Activated naive CD4-positive, alpha-beta T cell treated with anti-CD3 and anti-CD28 coated beads, Interleukin-2, amount 50 U/mL, for 16 hours (primary cell): Measurements from ENCODE around the gene CCDC102A.
"Not testable (repeated sequence)": the region's sequence is repeated elsewhere in the genome, so short reads cannot be mapped to it uniquely, and the experiment has no call there.

Experiments used
- DNase-seq: peaks from one replicate; pipeline ENCODE4 v3.0.0-alpha.2; 2020

CCDC102A gene

GRCh38 chr16:57536306-57537193 is at the start of gene CCDC102A:
Gene CCDC102A, minus strand, starts transcription at chr16:57536571. Its CDS starts 7,394 bp downstream, at chr16:57529177.
- DNase-seq = peak; percentile 49

GRCh38 chr16:57585051-57585687 is 48.8 kb upstream of the CCDC102A start:
- DNase-seq = no peak

- DNase-seq = no peak
Observed at GRCh38 chr16:57579361-57579665, 42.9 kb upstream of the CCDC102A start.

GRCh38 chr16:57578521-57579360 is 42.4 kb upstream of the CCDC102A start:
- DNase-seq = no peak

GRCh38 chr16:57577691-57578224 is 41.4 kb upstream of the CCDC102A start:
- DNase-seq = no peak

- DNase-seq = no peak
Observed at GRCh38 chr16:57577214-57577613, 40.8 kb upstream of the CCDC102A start.

- DNase-seq = peak; percentile 80
Observed at GRCh38 chr16:57576429-57576870, 40.1 kb upstream of the CCDC102A start.

- DNase-seq = no peak
Observed at GRCh38 chr16:57575468-57576277, 39.3 kb upstream of the CCDC102A start.

GRCh38 chr16:57574646-57575467 is 38.5 kb upstream of the CCDC102A start:
- no peak for DNase-seq

- no peak for DNase-seq
Observed at GRCh38 chr16:57574086-57574485, 37.7 kb upstream of the CCDC102A start.

GRCh38 chr16:57572978-57573728 is 36.8 kb upstream of the CCDC102A start:
- DNase-seq = no peak

- DNase-seq = no peak
Observed at GRCh38 chr16:57571098-57571497, 34.7 kb upstream of the CCDC102A start.

- no peak for DNase-seq
Observed at GRCh38 chr16:57570301-57571070, 34.1 kb upstream of the CCDC102A start.

- no peak for DNase-seq
Observed at GRCh38 chr16:57569306-57569946, 33.1 kb upstream of the CCDC102A start.

GRCh38 chr16:57568772-57569171 is 32.4 kb upstream of the CCDC102A start:
- not testable (repeated sequence) for DNase-seq

GRCh38 chr16:57568173-57568678 is 31.9 kb upstream of the CCDC102A start:
- DNase-seq = no peak

GRCh38 chr16:57567691-57568090 is 31.3 kb upstream of the CCDC102A start:
- DNase-seq = no peak

- DNase-seq = no peak
Observed at GRCh38 chr16:57566436-57566835, 30.1 kb upstream of the CCDC102A start.

- DNase-seq = no peak
Observed at GRCh38 chr16:57565461-57565860, 29.1 kb upstream of the CCDC102A start.
